Transverse colon (tissue), 4 donors: ENCODE measurements around the gene HBG2. TPM values are rescaled to one million over a fixed set of nuclear protein-coding genes. Genes with fewer than 3 reads are reported as not detected.

Experiments used
- DNase-seq: peaks from one replicate; pipeline ENCODE4 v3.0.0-alpha.2; 2019
- H3K27ac ChIP-seq, 4 donors: fragments of 200-600 bp; sonication (generic); 2 replicates each; pipeline ENCODE4 v1.5.1; 2016 to 2018; ENCODE audit warnings: inconsistent platforms in 4 of 4
- H3K27me3 ChIP-seq: fragments of 200-600 bp; sonication (generic); 2 replicates; pipeline ENCODE4 v1.5.1; 2017; ENCODE audit warnings: inconsistent platforms
- H3K36me3 ChIP-seq, 4 donors: fragments of 200-600 bp; sonication (generic); 2 replicates each; pipeline ENCODE4 v1.5.1; 2017 to 2019; ENCODE audit warnings: inconsistent platforms in 4 of 4
- H3K4me1 ChIP-seq, 4 donors: fragments of 200-600 bp; sonication (generic); 2 replicates each; pipeline ENCODE4 v1.5.1; 2017 to 2020; ENCODE audit warnings: inconsistent platforms in 4 of 4
- H3K4me3 ChIP-seq, 4 donors: fragments of 200-600 bp; sonication (generic); 1 replicate in 1 of 4; 2 replicates in 3 of 4; pipeline versions ENCODE4 v1.5.1 to v1.6.1; 2017 to 2019; ENCODE audit warnings: inconsistent platforms in 4 of 4
- H3K9me3 ChIP-seq, 2 donors: fragments of 200-600 bp; sonication (generic); 2 replicates each; pipeline ENCODE4 v1.5.1; 2017 to 2019; ENCODE audit warnings: inconsistent platforms in 2 of 2
- EP300 ChIP-seq: sonication (generic); formaldehyde crosslinking; IDR thresholded peaks from one replicate; pipeline ENCODE4 v1.6.1; 2017; ENCODE audit warnings: antibody characterized with exemption, low read depth
- POLR2A ChIP-seq: fragments of 450-650 bp; IDR thresholded peaks from one replicate; pipeline ENCODE4 v1.6.1; 2016; ENCODE audit warnings: antibody characterized with exemption, mild to moderate bottlenecking, moderate library complexity
- POLR2AphosphoS5 ChIP-seq, 3 donors: sonication (generic); formaldehyde crosslinking; IDR thresholded peaks; one replicate each; pipeline ENCODE4 v1.6.1; 2016; ENCODE audit warnings: antibody characterized with exemption in 3 of 3
- WGBS, 2 donors: methylation state at CpG; one replicate each; pipeline ENCODE4 v1.1.5; 2018; ENCODE audit warnings: low coverage in 1 of 2; 5-methylcytosine and 5-hydroxymethylcytosine counted together
- in situ Hi-C, 4 donors: fragments of 200-750 bp; cut with MboI; loops; one replicate each; pipeline versions ENCODE4 v1.15.0 to v1.15.1; 2017; ENCODE audit warnings: low sequenced_read_pairs in 3 of 4, low pct_ligation_motif_present in 1 of 4, low pct_unique_long_range_greater_than_20kb in 1 of 4
- intact Hi-C: fragments of 100-400 bp; cut with DNase I; formaldehyde crosslinking; loops from one replicate; pipeline ENCODE4 v1.15.1; 2023; ENCODE audit warnings: low total_unique reads
- total RNA-seq, 4 donors: library from RNA; depleted of rRNA; stranded (reverse); fragments of >200 nt; gene quantifications; one replicate each; pipeline ENCODE4 v1.1.0, GENCODE V29; 2016
- TF ChIP-seq, protein P1 (sequence below), 5 experiments: fragments of 200-600 bp in 3 of 5; fragments of 450-650 bp in 2 of 5; sonication (generic) in 3 of 5; IDR thresholded peaks; 1 replicate in 2 of 5; 2 replicates in 3 of 5; pipeline ENCODE4 v1.5.1; 2016 to 2017; ENCODE audit warnings: antibody characterized with exemption in 5 of 5, inconsistent platforms in 3 of 5, mild to moderate bottlenecking in 2 of 5, moderate library complexity in 1 of 5

HBG2 gene
- total RNA-seq, 4 donors from 2014 or later, result not detected

DNA sequence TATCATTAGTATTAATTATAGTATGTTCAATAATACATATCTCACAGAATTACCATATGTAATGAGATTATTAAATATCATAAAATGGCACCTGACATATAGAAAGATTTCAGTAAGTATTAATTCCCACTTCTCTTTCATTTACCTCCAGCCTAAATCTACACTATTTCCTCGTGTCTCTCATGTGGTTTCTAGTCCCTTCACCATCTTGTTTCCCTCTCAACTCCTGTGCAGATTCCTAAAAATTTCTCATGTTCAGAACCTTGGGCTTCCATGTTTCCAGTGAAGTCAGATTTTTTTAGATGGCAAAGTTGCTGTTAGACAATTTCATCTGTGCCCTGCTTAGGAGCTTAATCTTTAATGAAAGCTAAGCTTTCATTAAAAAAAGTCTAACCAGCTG lies 29.3 kb upstream of the HBG2 start:
- WGBS, 2 donors, result 29 to 57% methylated on average over 1 of the region's 1 CpG
- in situ Hi-C loops, result no loop called here
- no peak for DNase-seq
- no peak overlapping the region for H3K4me3 ChIP-seq
- H3K36me3 ChIP-seq, result no peaks in the 10 kb centered on the region
- peaks cover 0 to 4% (median 0%) of the 10 kb centered on the region in 4 donors for H3K4me1 ChIP-seq
- H3K9me3 ChIP-seq, result no peaks in the 10 kb centered on the region
- TF ChIP-seq EP300 (no peak), POLR2A (no peak), POLR2AphosphoS5 (IDR thresholded peaks at IDR 0.05) (no peak)
- TF ChIP-seq, protein P1, sequence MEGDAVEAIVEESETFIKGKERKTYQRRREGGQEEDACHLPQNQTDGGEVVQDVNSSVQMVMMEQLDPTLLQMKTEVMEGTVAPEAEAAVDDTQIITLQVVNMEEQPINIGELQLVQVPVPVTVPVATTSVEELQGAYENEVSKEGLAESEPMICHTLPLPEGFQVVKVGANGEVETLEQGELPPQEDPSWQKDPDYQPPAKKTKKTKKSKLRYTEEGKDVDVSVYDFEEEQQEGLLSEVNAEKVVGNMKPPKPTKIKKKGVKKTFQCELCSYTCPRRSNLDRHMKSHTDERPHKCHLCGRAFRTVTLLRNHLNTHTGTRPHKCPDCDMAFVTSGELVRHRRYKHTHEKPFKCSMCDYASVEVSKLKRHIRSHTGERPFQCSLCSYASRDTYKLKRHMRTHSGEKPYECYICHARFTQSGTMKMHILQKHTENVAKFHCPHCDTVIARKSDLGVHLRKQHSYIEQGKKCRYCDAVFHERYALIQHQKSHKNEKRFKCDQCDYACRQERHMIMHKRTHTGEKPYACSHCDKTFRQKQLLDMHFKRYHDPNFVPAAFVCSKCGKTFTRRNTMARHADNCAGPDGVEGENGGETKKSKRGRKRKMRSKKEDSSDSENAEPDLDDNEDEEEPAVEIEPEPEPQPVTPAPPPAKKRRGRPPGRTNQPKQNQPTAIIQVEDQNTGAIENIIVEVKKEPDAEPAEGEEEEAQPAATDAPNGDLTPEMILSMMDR (IDR thresholded peaks at IDR 0.05), result no peak
- intact Hi-C loops, result no loop called here
- no peak overlapping the region for H3K27ac ChIP-seq
- no peaks in the 10 kb centered on the region for H3K27me3 ChIP-seq

DNA sequence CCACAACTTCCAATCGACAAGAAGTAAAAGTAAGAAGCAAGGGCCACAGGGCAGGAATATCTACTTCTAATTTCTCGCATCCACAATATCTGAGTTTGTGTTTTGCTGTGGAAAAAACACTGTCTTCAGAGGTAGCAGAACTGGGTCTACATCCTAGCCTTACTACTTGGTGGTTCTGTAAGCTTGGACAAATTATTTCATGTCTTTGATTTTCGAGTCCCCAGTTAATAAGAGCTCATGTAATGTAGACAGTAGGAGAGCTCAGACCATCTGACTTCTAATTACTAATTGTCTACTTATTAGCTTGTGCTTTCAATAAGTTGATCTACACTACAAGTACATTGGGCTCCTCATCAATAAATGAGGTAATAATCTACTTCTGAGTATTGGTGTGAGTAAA lies 28.5 kb upstream of the HBG2 start:
- H3K36me3 ChIP-seq, result no peaks in the 10 kb centered on the region
- no peak overlapping the region for H3K27ac ChIP-seq
- 75 to 77% methylated on average over 2 to 3 of the region's 3 CpGs for WGBS, 2 donors
- intact Hi-C loops, result no loop called here
- peaks cover 0 to 4% (median 0%) of the 10 kb centered on the region in 4 donors for H3K4me1 ChIP-seq
- no peaks in the 10 kb centered on the region for H3K27me3 ChIP-seq
- no peaks in the 10 kb centered on the region for H3K9me3 ChIP-seq
- no peak overlapping the region for H3K4me3 ChIP-seq
- DNase-seq, result no peak
- TF ChIP-seq EP300 (no peak), POLR2A (no peak), POLR2AphosphoS5 (IDR thresholded peaks at IDR 0.05) (no peak)
- TF ChIP-seq, protein P1 (IDR thresholded peaks at IDR 0.05), result no peak
- in situ Hi-C loops, result no loop called here

DNA sequence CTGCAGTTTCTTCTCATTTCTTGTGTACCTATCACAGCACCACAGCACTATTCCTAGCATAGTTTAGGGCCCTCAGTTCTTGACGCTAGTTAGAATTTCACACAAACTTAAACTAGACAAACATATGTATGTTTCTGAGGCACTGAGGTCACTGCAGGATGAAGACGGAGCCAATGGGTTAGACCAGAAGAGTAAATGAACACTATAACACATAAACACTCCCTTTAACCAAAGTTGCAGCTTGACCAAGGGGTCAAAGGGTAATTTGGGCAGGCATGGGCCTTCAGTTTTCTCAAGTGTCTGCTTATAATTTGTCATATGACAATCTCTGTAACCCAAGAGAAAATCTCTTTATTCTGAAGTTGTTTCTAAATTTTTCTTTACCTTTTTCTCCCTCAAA lies 28.0 kb upstream of the HBG2 start:
- WGBS, 2 donors, result 67 to 76% methylated on average over 1 to 2 of the region's 2 CpGs

DNA sequence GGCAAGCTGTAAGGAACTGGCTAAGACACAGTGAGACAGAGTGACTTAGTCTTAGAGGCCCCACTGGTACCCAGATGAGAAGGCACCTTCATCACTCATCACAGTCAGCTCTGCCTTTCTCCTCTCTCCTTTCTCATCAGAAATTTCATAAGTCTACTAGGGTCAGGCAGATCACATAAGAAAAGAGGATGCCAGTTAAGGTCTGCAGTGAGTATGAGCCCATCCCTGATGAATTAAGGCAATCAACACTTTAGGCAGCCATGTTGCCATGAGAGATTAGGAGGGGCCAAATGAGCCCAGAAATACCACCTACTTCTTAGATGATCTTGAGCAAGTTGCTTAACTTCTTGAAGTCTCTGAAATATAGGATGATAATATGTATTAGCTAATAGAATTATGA lies 27.0 kb upstream of the HBG2 start:
- Histone ChIP-seq H3K27ac (no peak overlapping the region), H3K27me3 (no peaks in the 10 kb centered on the region), H3K4me3 (no peak overlapping the region), H3K9me3 (no peaks in the 10 kb centered on the region), H3K4me1 (peaks cover 0 to 4% (median 0%) of the 10 kb centered on the region in 4 donors), H3K36me3 (no peaks in the 10 kb centered on the region)
- in situ Hi-C loops (no loop called here), intact Hi-C loops (no loop called here)
- DNase-seq, result no peak
- TF ChIP-seq POLR2AphosphoS5 (IDR thresholded peaks at IDR 0.05), result no peak
- TF ChIP-seq, protein P1 (IDR thresholded peaks at IDR 0.05), result no peak
- TF ChIP-seq EP300, result no peak
- TF ChIP-seq POLR2A, result no peak

More for the DNA sequence above, 28.0 kb upstream of the HBG2 start:
- in situ Hi-C loops (no loop called here), intact Hi-C loops (no loop called here)
- H3K36me3 ChIP-seq, result no peaks in the 10 kb centered on the region
- no peak overlapping the region for H3K4me3 ChIP-seq
- H3K27ac ChIP-seq, result no peak overlapping the region
- no peak for DNase-seq
- no peaks in the 10 kb centered on the region for H3K27me3 ChIP-seq
- H3K4me1 ChIP-seq, result peaks cover 0 to 4% (median 0%) of the 10 kb centered on the region in 4 donors
- TF ChIP-seq, protein P1 (IDR thresholded peaks at IDR 0.05), result no peak
- TF ChIP-seq POLR2A (no peak), EP300 (no peak)
- no peaks in the 10 kb centered on the region for H3K9me3 ChIP-seq
